Measurements from ENCODE around the gene ITIH4.

The ITIH4 gene

DNA sequence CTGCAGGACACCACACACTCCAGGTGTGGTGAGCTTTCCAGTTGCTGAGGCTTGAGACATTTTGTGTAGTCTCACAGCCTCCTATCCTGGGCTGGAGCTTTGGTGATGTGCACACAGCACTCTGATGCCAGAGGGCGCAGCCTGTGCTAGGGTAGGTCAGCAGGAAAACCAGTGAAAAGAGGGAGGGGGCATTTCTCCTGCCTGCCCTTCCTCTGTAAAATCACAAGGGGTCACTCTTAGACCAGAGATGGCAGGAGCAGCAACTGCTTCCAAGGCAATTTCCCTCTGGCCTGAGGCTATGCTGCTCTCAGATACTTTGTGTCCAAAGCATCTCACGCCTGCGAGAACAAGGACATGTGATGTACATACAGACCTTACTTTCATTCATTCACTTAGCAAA, 20.9 kb upstream of the ITIH4 start:
- H3K9ac ChIP-seq (ENCODE audit: low read length): no peak overlapping the region

DNA sequence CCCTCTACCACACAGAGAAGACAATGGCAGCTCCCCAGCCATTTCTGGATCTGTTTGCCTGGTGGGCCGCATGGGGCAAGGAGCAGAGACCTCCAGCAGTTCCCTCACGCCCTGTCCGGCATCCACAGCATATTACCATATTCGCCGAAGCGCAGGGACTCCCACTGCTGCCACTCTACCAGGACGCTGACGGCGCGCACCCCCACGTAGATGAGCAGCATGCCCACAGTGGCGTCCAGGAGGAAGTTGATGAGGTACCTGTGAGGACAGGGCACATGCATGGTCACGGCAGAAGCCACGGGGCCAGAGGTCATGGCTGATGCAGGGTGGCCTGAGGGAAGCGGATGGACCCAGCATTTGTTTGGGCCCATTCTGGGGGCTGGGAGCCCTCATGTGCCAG, 19.2 kb upstream of the ITIH4 start:
- Histone ChIP-seq H3K4me3 (ENCODE audit: low read length) (no peak overlapping the region), H3K4me1 (ENCODE audit: low read length) (no peaks in the 10 kb centered on the region)

More for the DNA sequence above, 20.9 kb upstream of the ITIH4 start:
- Histone ChIP-seq H3K4me3 (ENCODE audit: low read length) (no peak overlapping the region), H3K36me3 (replicated peaks; ENCODE audit: low read depth, low read length) (no peaks in the 10 kb centered on the region), H2AFZ (ENCODE audit: low read depth, low read length) (no peak overlapping the region), H3K9me3 (ENCODE audit: insufficient read depth, low read length) (no peaks in the 10 kb centered on the region), H3K79me2 (ENCODE audit: low read length) (no peaks in the 10 kb centered on the region), H4K20me1 (ENCODE audit: insufficient read depth, low read length) (no peaks in the 10 kb centered on the region), H3K4me2 (ENCODE audit: low read length) (no peak overlapping the region), H3K4me1 (ENCODE audit: low read length) (no peaks in the 10 kb centered on the region), H3K27ac (ENCODE audit: low read length) (no peak overlapping the region), H3K27me3 (ENCODE audit: low read depth, low read length) (no peaks in the 10 kb centered on the region)
- no peak for TF ChIP-seq EZH2phosphoT487 (IDR thresholded peaks at IDR 0.05; ENCODE audit: low read depth)
- TF ChIP-seq, protein P1, sequence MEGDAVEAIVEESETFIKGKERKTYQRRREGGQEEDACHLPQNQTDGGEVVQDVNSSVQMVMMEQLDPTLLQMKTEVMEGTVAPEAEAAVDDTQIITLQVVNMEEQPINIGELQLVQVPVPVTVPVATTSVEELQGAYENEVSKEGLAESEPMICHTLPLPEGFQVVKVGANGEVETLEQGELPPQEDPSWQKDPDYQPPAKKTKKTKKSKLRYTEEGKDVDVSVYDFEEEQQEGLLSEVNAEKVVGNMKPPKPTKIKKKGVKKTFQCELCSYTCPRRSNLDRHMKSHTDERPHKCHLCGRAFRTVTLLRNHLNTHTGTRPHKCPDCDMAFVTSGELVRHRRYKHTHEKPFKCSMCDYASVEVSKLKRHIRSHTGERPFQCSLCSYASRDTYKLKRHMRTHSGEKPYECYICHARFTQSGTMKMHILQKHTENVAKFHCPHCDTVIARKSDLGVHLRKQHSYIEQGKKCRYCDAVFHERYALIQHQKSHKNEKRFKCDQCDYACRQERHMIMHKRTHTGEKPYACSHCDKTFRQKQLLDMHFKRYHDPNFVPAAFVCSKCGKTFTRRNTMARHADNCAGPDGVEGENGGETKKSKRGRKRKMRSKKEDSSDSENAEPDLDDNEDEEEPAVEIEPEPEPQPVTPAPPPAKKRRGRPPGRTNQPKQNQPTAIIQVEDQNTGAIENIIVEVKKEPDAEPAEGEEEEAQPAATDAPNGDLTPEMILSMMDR (IDR thresholded peaks at IDR 0.05; ENCODE audit: low read depth, low read length): peak; percentile 71

DNA sequence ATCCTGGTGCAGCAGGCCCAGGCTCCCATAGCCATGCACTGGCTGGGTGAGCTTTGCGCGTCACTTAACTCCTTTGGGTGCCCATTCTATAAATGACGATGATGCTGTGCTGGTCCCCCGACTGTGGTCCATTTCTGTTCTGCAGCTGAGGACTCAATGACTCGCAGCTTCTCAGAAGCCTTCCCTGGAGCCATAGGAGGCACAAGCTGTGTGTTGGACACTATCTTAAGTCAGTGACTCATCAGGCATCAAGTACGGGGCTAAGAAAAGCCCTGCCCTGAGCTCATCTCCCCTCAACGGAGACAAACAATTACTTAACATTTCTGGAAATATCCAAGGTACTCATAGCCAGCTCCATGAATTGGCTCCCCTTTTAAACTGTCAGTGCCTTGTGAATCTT, 18.1 kb upstream of the ITIH4 start:
- no peaks in the 10 kb centered on the region for H3K27me3 ChIP-seq (ENCODE audit: low read depth, low read length)
- H3K4me3 ChIP-seq (ENCODE audit: low read length): no peak overlapping the region
- H3K27ac ChIP-seq (ENCODE audit: low read length): no peak overlapping the region
- TF ChIP-seq EZH2phosphoT487 (IDR thresholded peaks at IDR 0.05; ENCODE audit: low read depth): no peak
- TF ChIP-seq, protein P1 (IDR thresholded peaks at IDR 0.05; ENCODE audit: low read depth, low read length): no peak
- no peaks in the 10 kb centered on the region for H3K9me3 ChIP-seq (ENCODE audit: insufficient read depth, low read length)
- no peak overlapping the region for H3K9ac ChIP-seq (ENCODE audit: low read length)
- H4K20me1 ChIP-seq (ENCODE audit: insufficient read depth, low read length): no peaks in the 10 kb centered on the region
- no peak overlapping the region for H3K4me2 ChIP-seq (ENCODE audit: low read length)
- H2AFZ ChIP-seq (ENCODE audit: low read depth, low read length): no peak overlapping the region
- no peaks in the 10 kb centered on the region for H3K79me2 ChIP-seq (ENCODE audit: low read length)
- H3K4me1 ChIP-seq (ENCODE audit: low read length): no peaks in the 10 kb centered on the region
- H3K36me3 ChIP-seq (replicated peaks; ENCODE audit: low read depth, low read length): no peaks in the 10 kb centered on the region

More for the DNA sequence above, 19.2 kb upstream of the ITIH4 start:
- Histone ChIP-seq H3K36me3 (replicated peaks; ENCODE audit: low read depth, low read length) (no peaks in the 10 kb centered on the region), H3K27me3 (ENCODE audit: low read depth, low read length) (no peaks in the 10 kb centered on the region), H3K9ac (ENCODE audit: low read length) (no peak overlapping the region), H3K79me2 (ENCODE audit: low read length) (no peaks in the 10 kb centered on the region), H3K4me2 (ENCODE audit: low read length) (no peak overlapping the region), H2AFZ (ENCODE audit: low read depth, low read length) (no peak overlapping the region), H3K27ac (ENCODE audit: low read length) (no peak overlapping the region), H4K20me1 (ENCODE audit: insufficient read depth, low read length) (no peaks in the 10 kb centered on the region), H3K9me3 (ENCODE audit: insufficient read depth, low read length) (no peaks in the 10 kb centered on the region)
- TF ChIP-seq EZH2phosphoT487 (IDR thresholded peaks at IDR 0.05; ENCODE audit: low read depth): no peak
- TF ChIP-seq, protein P1 (IDR thresholded peaks at IDR 0.05; ENCODE audit: low read depth, low read length): no peak

DNA sequence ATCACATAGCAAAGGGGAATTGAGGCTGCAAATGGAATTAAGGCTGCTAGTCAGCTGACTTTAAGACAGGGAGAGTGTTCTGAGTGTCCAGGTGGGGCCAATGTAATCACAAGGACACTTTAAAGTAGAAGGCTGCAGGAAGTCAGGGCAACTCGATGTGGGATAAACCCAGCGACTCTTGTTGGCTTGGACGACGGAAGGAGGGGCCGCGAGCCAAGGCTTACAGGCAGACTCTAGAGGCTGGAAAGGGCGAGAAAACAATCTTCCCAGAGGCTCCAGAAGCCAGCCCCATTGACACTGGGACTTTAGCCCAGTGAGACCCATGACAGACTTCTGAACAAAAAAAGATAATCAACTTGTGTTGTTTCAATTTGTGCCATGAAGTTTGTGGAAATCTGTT, 17.3 kb upstream of the ITIH4 start:
- H3K4me2 ChIP-seq (ENCODE audit: low read length): no peak overlapping the region
- no peaks in the 10 kb centered on the region for H3K9me3 ChIP-seq (ENCODE audit: insufficient read depth, low read length)
- TF ChIP-seq, protein P1 (IDR thresholded peaks at IDR 0.05; ENCODE audit: low read depth, low read length): no peak
- no peak for TF ChIP-seq EZH2phosphoT487 (IDR thresholded peaks at IDR 0.05; ENCODE audit: low read depth)
- H2AFZ ChIP-seq (ENCODE audit: low read depth, low read length): no peak overlapping the region
- no peak overlapping the region for H3K4me3 ChIP-seq (ENCODE audit: low read length)
- no peaks in the 10 kb centered on the region for H3K79me2 ChIP-seq (ENCODE audit: low read length)
- no peak overlapping the region for H3K9ac ChIP-seq (ENCODE audit: low read length)
- no peaks in the 10 kb centered on the region for H3K36me3 ChIP-seq (replicated peaks; ENCODE audit: low read depth, low read length)
- no peaks in the 10 kb centered on the region for H4K20me1 ChIP-seq (ENCODE audit: insufficient read depth, low read length)
- no peak overlapping the region for H3K27ac ChIP-seq (ENCODE audit: low read length)
- no peaks in the 10 kb centered on the region for H3K27me3 ChIP-seq (ENCODE audit: low read depth, low read length)
- no peaks in the 10 kb centered on the region for H3K4me1 ChIP-seq (ENCODE audit: low read length)

All from OCI-LY3 (cell line).